Fibroblast of lung (primary cell): ENCODE measurements around the gene SLFN12L.
"Not testable (repeated sequence)": the region's sequence is repeated elsewhere in the genome, so short reads cannot be mapped to it uniquely, and the experiment has no call there.

Source experiments
- EZH2 ChIP-seq: IDR thresholded peaks from 2 replicates; pipeline ENCODE4 v1.5.1; 2012; ENCODE audit warnings: low read length, control low read depth, mild to moderate bottlenecking; ENCODE audit errors: missing control alignments
- TF ChIP-seq, protein P1 (sequence below), 2 donors: IDR thresholded peaks in 1 of 2; conservative IDR thresholded peaks in 1 of 2; 1 replicate in 1 of 2; 2 replicates in 1 of 2; pipeline ENCODE4 v1.5.1; 2011 to 2012; ENCODE audit warnings: low read length in 2 of 2, control low read depth in 1 of 2, inconsistent platforms in 1 of 2, low read depth in 1 of 2, mild to moderate bottlenecking in 1 of 2

DNA sequence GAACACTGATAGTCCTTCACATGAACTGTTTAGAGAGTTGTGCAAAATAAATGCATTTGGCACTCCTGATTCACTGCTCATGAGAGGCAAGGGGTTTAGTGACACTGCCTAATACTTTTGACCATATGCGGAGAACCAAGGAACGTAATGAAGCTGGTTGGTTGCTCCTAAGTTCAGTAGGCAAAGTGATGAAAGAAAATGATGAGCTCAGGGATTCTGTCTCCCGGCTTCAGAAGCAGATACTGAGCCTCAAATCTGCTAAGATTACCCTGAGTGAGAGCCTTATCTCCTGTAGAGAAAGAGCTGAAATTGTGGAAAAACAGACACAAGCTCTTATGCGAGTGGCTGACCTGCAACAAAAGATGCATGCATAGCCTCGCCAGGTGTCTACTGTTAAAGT is 83.4 kb downstream of the SLFN12L start:
- TF ChIP-seq, protein P1, sequence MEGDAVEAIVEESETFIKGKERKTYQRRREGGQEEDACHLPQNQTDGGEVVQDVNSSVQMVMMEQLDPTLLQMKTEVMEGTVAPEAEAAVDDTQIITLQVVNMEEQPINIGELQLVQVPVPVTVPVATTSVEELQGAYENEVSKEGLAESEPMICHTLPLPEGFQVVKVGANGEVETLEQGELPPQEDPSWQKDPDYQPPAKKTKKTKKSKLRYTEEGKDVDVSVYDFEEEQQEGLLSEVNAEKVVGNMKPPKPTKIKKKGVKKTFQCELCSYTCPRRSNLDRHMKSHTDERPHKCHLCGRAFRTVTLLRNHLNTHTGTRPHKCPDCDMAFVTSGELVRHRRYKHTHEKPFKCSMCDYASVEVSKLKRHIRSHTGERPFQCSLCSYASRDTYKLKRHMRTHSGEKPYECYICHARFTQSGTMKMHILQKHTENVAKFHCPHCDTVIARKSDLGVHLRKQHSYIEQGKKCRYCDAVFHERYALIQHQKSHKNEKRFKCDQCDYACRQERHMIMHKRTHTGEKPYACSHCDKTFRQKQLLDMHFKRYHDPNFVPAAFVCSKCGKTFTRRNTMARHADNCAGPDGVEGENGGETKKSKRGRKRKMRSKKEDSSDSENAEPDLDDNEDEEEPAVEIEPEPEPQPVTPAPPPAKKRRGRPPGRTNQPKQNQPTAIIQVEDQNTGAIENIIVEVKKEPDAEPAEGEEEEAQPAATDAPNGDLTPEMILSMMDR (conservative IDR thresholded peaks at IDR 0.05 in 1 of 2, IDR thresholded peaks at IDR 0.05 in 1 of 2; ENCODE audit: low read depth in 1 of 2, low read length in 2 of 2), result not testable (repeated sequence)
- not testable (repeated sequence) for TF ChIP-seq EZH2
